HepG2 (cell line): ENCODE results near the gene SBSN. TPM values are rescaled to one million over a fixed set of nuclear protein-coding genes. Genes with fewer than 3 reads are reported as not detected.

ENCODE experiments used
- ARID5B ChIP-seq: IDR thresholded peaks from 2 replicates; pipeline ENCODE4 v1.4.0; 2020; ENCODE audit warnings: mild to moderate bottlenecking, missing genetic modification reagents
- CERS6 ChIP-seq: sonication (generic); formaldehyde crosslinking; IDR thresholded peaks from 2 replicates; pipeline ENCODE4 v1.5.0; 2020; ENCODE audit warnings: missing genetic modification reagents
- GATA4 ChIP-seq: sonication (generic); IDR thresholded peaks from 2 replicates; pipeline ENCODE4 v1.6.1; 2016; ENCODE audit warnings: antibody characterized with exemption, low read depth, borderline replicate concordance
- HOXD1 ChIP-seq: sonication (generic); formaldehyde crosslinking; IDR thresholded peaks from 2 replicates; pipeline ENCODE4 v1.5.0; 2020; ENCODE audit warnings: missing genetic modification reagents
- MIXL1 ChIP-seq: IDR thresholded peaks from 2 replicates; pipeline ENCODE4 v1.6.1; 2016
- NCOA1 ChIP-seq: sonication (generic); formaldehyde crosslinking; IDR thresholded peaks from 2 replicates; pipeline ENCODE4 v1.9.0; 2021; ENCODE audit warnings: missing genetic modification reagents
- NR2F1 ChIP-seq, 2 experiments: fragments of 450-650 bp in 1 of 2; formaldehyde crosslinking in 1 of 2; IDR thresholded peaks; 2 replicates each; pipeline versions ENCODE4 v1.5.0 to v1.6.1; 2016 to 2020; ENCODE audit warnings: mild to moderate bottlenecking in 1 of 2, missing compliant biosample characterization in 1 of 2, missing genetic modification reagents in 1 of 2, moderate library complexity in 1 of 2
- PAXIP1 ChIP-seq: sonication (generic); formaldehyde crosslinking; conservative IDR thresholded peaks from 2 replicates; pipeline ENCODE4 v1.4.0; 2020; ENCODE audit warnings: mild to moderate bottlenecking, missing genetic modification reagents, moderate library complexity
- SNAPC5 ChIP-seq: sonication (generic); formaldehyde crosslinking; IDR thresholded peaks from 2 replicates; pipeline ENCODE4 v1.8.1; 2023; ENCODE audit warnings: mild to moderate bottlenecking, missing genetic modification reagents, borderline replicate concordance
- TBP ChIP-seq: sonication (generic); formaldehyde crosslinking; IDR thresholded peaks from 2 replicates; pipeline ENCODE4 v1.5.0; 2020; ENCODE audit warnings: missing genetic modification reagents
- ZFP82 ChIP-seq: sonication (generic); formaldehyde crosslinking; IDR thresholded peaks from 2 replicates; pipeline ENCODE4 v1.5.1; 2020; ENCODE audit warnings: mild to moderate bottlenecking, missing genetic modification reagents, borderline replicate concordance
- ZHX1 ChIP-seq: sonication (generic); formaldehyde crosslinking; IDR thresholded peaks from 2 replicates; pipeline ENCODE4 v1.8.1; 2022; ENCODE audit warnings: low read depth, mild to moderate bottlenecking, missing genetic modification reagents
- ZNF160 ChIP-seq: sonication (generic); formaldehyde crosslinking; IDR thresholded peaks from 2 replicates; pipeline ENCODE4 v1.8.0; 2022; ENCODE audit warnings: mild to moderate bottlenecking, inconsistent platforms, missing genetic modification reagents
- ZNF282 ChIP-seq: fragments of 450-650 bp; IDR thresholded peaks from 2 replicates; pipeline ENCODE4 v1.6.1; 2018; ENCODE audit not compliant: partially characterized antibody
- ZNF326 ChIP-seq: sonication (generic); formaldehyde crosslinking; IDR thresholded peaks from 2 replicates; pipeline ENCODE4 v1.4.0; 2020; ENCODE audit warnings: missing genetic modification reagents, borderline replicate concordance
- ZNF343 ChIP-seq: sonication (generic); formaldehyde crosslinking; IDR thresholded peaks from 2 replicates; pipeline ENCODE4 v1.4.0; 2020; ENCODE audit warnings: mild to moderate bottlenecking, missing genetic modification reagents
- ZNF451 ChIP-seq: sonication (generic); formaldehyde crosslinking; IDR thresholded peaks from 2 replicates; pipeline ENCODE4 v1.5.0; 2020; ENCODE audit warnings: mild to moderate bottlenecking, missing genetic modification reagents
- ZNF672 ChIP-seq: sonication (generic); formaldehyde crosslinking; IDR thresholded peaks from 2 replicates; pipeline ENCODE4 v1.8.1; 2022; ENCODE audit warnings: missing genetic modification reagents
- ZNF747 ChIP-seq: sonication (generic); formaldehyde crosslinking; IDR thresholded peaks from 2 replicates; pipeline ENCODE4 v1.8.1; 2023; ENCODE audit warnings: missing genetic modification reagents, mild to moderate bottlenecking, borderline replicate concordance
- ZNF772 ChIP-seq: sonication (generic); formaldehyde crosslinking; IDR thresholded peaks from 2 replicates; pipeline ENCODE4 v1.5.0; 2020; ENCODE audit warnings: mild to moderate bottlenecking, missing genetic modification reagents
- polyA plus RNA-seq, 8 experiments: library from polyadenylated mRNA; depleted of rRNA in 3 of 8; stranded (reverse) in 7 of 8; unstranded in 1 of 8; fragments of >200 nt; fragmentation: Illumina TruSeq in 4 of 8; extraction: Trizol in 4 of 8; gene quantifications; 2 replicates each; pipeline versions ENCODE4 v1.2.1 to v1.2.3, GENCODE V29; 2011 to 2016; ENCODE audit warnings: low read depth in 4 of 8, missing spikeins in 1 of 8, mixed read lengths in 1 of 8; ENCODE audit not compliant: insufficient read depth in 1 of 8
- total RNA-seq, 5 experiments: library from RNA; depleted of rRNA; stranded (reverse); fragments of >200 nt; fragmentation: Illumina TruSeq; extraction: Trizol; gene quantifications; 2 replicates each; pipeline ENCODE4 v1.2.3, GENCODE V29; 2016; ENCODE audit warnings: low read depth in 1 of 5

Gene SBSN
- total and polyA plus RNA-seq, 2 of the 13 experiments (the other 11 are each of a cell fraction or from before 2014, with no cell fraction given) = not detected

GRCh38 chr19:35569281-35569781 lies 41.2 kb upstream of the SBSN start (continued):
- TF ChIP-seq NR2F1 (CRISPR knock-in tag; IDR thresholded peaks at IDR 0.05) (peak; percentile 73 to 82), ZNF672 (CRISPR knock-in tag) (no peak), PAXIP1 (peak; percentile 90), MIXL1 (peak; percentile 60; the same call in 1 of the 2 replicates), ZNF747 (CRISPR knock-in tag) (0 out of 2 replicates have a peak, but pooled peaks have one; percentile 42), TBP (no peak), ZNF451 (CRISPR knock-in tag) (no peak), ZNF772 (CRISPR knock-in tag) (peak; percentile 54; the same call in 1 of the 2 replicates), ARID5B (CRISPR knock-in tag) (peak; percentile 82), ZNF282 (no peak), HOXD1 (no peak), ZFP82 (no peak), ZNF160 (no peak), CERS6 (CRISPR knock-in tag) (no peak), ZNF343 (no peak), GATA4 (peak; percentile 93), ZHX1 (no peak), ZNF326 (no peak), SNAPC5 (CRISPR knock-in tag) (no peak), NCOA1 (CRISPR knock-in tag) (peak; percentile 92)
